ENCODE measurements around the gene PIGR.

DNA sequence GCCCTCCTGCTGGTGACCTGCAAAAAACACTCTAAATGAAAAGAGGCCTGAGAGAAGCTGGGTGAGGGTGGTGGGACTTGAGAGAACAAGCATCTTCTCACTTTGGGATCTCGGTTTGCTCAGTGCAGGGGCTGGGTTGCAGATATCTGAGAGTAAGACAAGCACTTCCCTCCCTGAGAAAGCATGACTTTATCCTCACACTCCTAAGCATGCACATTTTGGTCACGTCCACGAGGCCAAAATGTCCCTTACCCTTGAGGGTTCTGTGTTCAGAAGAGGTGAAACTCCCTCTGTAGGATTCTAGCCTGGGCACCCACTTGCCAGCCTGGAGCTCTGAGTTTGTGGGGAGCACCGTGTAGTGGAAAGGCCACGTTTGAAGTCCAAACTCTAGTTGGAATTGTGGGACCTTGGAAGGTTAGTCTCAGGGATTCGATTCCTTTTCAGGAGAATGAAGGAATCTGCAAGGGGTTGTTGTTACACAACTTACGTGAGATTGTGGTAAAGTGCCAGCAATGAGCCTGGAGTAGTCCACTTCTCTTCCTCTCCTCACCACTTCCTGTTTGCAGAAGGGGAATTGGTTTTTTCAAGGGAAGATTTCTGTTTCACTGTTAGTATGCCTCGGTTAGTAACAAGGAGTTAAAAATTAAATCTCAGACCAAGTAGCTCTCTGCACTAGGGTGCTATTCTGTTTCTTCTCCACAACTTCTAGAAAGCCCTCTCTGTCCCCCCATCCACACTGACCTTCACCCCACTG is 21.0 kb upstream of the PIGR start:
- no peak for TF ChIP-seq CEBPB (IDR thresholded peaks at IDR 0.05; ENCODE audit: low read depth, low read length)
- no peak for TF ChIP-seq POLR2A (IDR thresholded peaks at IDR 0.05; ENCODE audit: low read depth, low read length)
- TF ChIP-seq, protein P1, sequence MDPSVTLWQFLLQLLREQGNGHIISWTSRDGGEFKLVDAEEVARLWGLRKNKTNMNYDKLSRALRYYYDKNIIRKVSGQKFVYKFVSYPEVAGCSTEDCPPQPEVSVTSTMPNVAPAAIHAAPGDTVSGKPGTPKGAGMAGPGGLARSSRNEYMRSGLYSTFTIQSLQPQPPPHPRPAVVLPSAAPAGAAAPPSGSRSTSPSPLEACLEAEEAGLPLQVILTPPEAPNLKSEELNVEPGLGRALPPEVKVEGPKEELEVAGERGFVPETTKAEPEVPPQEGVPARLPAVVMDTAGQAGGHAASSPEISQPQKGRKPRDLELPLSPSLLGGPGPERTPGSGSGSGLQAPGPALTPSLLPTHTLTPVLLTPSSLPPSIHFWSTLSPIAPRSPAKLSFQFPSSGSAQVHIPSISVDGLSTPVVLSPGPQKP (IDR thresholded peaks at IDR 0.05; ENCODE audit: borderline replicate concordance, low read depth, low read length): no peak
- TF ChIP-seq, protein P2, sequence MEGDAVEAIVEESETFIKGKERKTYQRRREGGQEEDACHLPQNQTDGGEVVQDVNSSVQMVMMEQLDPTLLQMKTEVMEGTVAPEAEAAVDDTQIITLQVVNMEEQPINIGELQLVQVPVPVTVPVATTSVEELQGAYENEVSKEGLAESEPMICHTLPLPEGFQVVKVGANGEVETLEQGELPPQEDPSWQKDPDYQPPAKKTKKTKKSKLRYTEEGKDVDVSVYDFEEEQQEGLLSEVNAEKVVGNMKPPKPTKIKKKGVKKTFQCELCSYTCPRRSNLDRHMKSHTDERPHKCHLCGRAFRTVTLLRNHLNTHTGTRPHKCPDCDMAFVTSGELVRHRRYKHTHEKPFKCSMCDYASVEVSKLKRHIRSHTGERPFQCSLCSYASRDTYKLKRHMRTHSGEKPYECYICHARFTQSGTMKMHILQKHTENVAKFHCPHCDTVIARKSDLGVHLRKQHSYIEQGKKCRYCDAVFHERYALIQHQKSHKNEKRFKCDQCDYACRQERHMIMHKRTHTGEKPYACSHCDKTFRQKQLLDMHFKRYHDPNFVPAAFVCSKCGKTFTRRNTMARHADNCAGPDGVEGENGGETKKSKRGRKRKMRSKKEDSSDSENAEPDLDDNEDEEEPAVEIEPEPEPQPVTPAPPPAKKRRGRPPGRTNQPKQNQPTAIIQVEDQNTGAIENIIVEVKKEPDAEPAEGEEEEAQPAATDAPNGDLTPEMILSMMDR (conservative IDR thresholded peaks at IDR 0.05; ENCODE audit: low read depth, low read length): no peak
- no peak for TF ChIP-seq BHLHE40 (IDR thresholded peaks at IDR 0.05; ENCODE audit: low read depth, low read length)
- TF ChIP-seq RAD21 (IDR thresholded peaks at IDR 0.05; ENCODE audit: low read length): no peak
- no peak for TF ChIP-seq FOS (IDR thresholded peaks at IDR 0.05; ENCODE audit: low read depth, low read length)

All from IMR-90 (cell line).